DND-41 (cell line): Measurements from ENCODE around the gene IGSF11.

Experiments used
- CTCF ChIP-seq: IDR thresholded peaks from 2 replicates; pipeline ENCODE4 v1.5.1; 2012; ENCODE audit warnings: borderline replicate concordance, low read length, moderate library complexity, mild to moderate bottlenecking; ENCODE audit not compliant: poor library complexity, severe bottlenecking; ENCODE audit errors: extremely low read depth
- EZH2 ChIP-seq: IDR thresholded peaks from 3 replicates; pipeline ENCODE4 v1.6.1; 2012; ENCODE audit warnings: borderline replicate concordance, low read depth, mild to moderate bottlenecking, moderate library complexity, low read length, inconsistent platforms; ENCODE audit not compliant: severe bottlenecking

GRCh38 chr3:119073258-119074001 lies 38.8 kb upstream of the IGSF11 start:
- TF ChIP-seq CTCF, result no peak
- no peak for TF ChIP-seq EZH2
